NCI-H2196 (cell line): ENCODE data around the gene PRKCD.

ENCODE experiments used
- DNase-seq: peaks from one replicate; lab custom pipeline; 2025; ENCODE audit not compliant: unreplicated experiment; lab: John Stamatoyannopoulos, UW

Gene PRKCD

DNA sequence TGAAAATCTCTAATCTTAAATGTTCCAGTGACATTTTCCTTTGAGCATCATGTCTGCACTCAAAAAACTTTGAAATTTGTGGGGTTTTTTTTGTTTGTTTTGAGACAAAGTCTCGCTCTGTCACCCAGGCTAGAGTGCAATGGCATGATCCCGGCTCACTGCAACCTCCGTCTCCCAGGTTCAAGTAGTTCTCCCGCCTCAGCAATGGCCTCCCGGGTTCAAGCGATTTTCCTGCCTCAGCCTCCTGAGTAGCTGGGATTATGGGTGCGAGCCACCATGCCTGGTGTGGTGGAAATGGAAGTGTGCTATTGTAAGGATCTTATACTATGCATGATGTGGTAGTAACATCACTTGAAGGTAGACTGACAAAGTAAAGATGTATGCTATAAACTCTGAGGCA is 52.3 kb downstream of the PRKCD start:
- DNase-seq, result no peak

DNA sequence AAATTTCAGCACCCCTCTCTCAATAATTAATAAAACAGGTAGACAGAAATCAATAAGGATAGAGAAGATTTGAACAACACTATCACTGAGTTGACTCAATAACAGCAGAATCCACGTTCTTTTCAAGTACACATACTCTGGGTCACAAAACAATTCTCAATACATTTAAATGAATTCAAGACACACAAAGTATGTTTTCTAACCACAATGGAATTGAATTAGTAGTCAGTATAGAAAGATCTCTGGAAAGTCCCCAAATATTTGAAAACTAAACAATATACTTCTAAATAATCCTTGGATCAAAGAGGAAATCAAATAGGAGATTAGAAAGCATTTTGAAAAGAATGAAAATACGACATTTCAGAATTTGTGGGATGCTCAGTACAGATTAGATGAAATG is 54.8 kb downstream of the PRKCD start:
- DNase-seq, result no peak

DNA sequence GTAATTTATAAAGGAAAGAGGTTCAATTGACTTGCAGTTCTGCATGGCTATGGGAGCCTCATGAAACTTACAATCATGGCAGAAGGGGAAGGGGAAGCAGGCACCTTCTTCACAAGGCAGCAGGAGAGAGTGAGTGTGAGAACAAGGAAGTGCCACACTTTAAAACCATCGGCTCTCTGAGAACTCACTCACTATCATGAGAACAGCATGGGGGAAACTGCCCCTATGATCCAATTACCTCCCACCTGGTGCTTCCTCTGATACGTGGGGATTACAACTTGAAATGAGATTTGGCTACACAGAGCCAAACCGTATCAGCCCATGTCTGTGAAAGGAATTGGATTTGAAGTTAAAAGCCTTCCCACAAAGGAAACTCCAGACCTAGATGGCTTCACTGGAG is 55.7 kb downstream of the PRKCD start:
- DNase-seq, result no peak

DNA sequence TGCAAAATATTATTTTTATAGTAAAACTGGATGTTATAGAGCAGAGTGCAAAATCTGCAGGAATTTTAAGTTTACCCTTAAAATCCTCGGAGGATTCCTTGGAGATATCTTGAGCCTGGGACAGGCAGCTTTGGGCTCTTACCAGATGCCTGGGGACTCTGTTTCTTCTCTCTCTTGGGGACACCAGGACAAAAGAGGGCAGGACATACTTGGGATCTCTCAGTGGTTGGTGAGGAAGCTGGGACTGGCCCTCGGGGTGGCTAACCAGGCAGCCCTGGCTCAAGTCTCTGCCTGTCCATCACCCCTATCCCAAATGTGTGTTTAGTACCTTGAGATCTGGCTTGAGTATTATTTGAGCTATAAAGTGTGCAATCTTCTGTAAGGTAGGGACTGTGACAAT is 56.2 kb downstream of the PRKCD start:
- DNase-seq, result no peak

DNA sequence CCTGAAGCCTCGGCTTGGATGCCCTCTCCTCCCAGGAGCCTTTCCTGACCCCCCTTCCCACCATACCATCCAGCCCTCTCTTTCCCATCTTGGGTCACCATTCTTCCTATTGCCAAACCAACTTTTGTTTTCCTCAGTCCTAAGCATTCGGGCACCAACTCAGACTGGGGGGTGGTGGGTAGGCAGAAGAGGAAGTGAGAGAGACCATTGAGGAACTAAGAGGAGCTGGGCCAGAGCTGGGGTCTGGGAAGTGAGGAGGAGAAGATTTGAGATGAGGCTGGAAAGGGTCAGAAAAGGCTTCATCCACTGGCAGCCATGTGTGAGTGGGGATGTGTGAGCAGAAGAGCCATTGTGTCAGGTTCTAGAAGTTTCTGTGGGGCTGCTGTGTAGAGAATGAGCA is 57.1 kb downstream of the PRKCD start:
- DNase-seq, result no peak

DNA sequence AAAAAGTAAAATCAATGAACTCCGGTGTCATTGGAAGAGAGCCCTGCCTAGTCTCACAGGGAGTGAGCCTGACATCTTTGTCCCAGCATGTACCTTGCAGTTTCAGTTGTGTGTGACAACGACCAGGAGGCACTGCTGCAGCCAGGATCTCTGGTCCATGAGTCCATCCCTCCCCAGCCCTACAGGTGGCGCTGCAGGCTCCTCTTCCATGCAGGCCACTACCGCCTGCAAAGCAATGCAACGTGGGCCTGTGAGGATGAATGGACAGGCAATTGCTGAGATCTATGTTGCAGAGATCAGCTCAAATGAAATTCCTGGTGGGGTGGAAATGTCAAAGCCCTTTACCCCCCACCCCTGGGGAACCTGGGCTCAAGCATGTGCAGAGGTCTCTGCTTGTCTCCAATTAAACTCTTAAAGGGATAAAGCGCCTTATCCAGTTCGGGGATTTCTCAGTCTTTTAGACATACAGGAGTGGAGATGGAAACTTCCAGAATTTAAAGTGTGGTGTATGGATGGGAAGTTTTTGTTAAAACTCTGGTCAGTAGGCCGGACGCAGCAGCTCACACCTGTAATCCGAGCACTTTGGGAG is 59.0 kb downstream of the PRKCD start:
- DNase-seq, result peak; percentile 68

DNA sequence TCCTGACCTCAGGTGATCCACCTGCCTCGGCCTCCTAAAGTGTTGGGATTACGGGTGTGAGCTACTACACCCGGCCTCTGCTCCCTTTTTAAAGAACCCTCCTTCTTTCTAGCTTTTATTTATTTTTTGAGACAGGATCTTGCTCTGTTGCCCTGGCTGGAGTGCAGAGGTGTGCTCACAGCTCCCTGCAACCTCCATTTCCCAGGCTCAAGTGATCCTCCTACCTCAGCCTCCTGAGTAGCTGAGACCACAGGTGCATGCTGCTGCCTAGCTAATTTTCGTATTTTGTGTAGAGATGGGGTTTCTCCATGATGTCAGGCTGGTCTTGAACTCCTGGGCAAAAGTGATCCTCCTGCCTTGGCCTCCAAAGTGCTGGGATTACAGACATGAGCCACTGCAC is 60.3 kb downstream of the PRKCD start:
- DNase-seq, result no peak

DNA sequence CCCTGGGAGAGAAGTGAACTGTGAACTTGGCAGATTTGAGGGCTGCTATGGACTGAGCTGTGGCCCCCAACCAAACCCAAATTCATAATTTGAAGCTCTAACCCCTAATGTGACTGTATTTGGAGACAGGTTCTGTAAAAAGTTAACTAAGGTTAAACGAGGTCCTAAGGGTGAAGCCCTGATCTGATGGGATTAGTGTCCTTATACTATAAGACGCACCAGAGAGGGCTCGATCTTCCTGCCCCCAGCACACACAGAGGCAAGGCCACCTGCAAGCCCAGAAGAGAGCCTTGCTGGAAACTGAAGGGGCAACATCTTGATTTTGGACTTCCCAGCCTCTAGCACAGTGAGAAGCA is 60.8 kb downstream of the PRKCD start:
- DNase-seq, result no peak

DNA sequence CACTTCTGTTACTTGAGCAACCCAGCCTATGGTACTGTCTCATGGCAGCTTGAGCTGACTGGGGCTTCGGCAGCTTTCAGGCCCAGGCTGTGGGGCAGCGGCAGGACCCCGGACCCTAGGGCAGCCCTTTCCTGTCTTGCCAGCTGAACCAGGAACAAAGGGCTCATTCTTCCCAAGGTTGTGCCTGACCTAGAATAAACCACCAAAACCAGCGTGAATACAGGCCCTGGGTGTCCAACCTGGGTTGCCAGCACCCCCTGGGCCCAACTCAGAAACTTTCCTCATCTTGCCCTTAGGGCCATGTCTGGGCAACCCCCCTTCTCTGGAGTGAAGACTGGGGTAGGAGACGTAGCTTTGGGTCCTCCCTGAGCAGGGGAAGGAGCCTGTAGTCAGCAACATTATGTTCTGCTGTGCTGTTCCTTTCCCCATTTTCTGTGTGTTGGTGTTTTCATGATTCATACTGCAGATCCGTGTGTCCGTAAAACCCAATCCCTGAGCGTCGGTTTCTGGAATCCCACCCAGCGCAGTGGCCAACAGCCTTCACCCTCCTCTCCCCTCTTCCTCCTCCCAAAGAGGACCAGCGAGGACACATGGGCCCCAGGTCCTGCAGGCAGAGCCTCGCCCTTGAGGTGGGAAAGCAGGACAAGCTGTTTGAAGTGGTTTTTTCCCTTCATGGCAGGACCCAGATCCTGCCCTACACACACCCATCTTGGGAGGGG is 61.3 kb downstream of the PRKCD start:
- no peak for DNase-seq

DNA sequence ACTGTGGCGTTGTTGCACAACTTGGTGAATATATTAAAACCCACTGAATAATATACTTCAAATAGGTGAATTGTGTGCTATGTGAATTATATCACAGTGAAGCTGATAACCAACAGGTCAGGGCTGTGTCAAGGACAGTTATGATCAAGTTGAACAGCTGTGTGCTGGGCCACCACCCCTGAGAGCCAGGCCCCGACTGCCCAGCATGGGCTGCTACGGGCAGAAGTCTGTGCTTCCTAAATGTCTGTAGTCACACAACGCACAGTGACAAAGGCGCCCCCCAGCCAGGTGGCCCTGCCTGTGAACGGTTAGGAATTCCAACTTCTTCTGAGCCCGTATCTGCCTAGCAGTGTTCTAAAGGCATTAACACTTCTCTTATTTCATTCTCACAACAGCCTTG is 62.0 kb downstream of the PRKCD start:
- DNase-seq, result no peak

DNA sequence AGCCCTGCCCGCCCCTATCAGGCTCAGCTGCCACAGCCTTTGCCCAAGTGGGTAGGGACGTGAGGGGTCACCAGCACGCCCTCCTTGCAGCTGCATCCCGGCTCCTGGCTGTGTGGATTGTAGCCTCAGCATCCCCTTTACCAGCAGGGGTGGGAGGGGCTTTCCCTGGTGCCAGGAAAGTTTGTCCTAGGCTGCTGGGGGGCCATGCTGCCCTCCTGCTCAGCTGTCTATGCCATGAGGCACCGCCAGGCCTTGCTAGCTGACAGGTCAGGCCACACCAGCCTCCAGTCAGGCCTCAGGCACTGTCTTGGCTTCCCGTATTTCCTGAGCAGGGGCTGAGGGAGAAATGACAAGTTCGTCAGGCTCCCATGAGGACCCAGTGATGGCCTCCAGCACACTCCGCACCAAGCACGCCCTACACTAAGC is 62.5 kb downstream of the PRKCD start:
- no peak for DNase-seq

DNA sequence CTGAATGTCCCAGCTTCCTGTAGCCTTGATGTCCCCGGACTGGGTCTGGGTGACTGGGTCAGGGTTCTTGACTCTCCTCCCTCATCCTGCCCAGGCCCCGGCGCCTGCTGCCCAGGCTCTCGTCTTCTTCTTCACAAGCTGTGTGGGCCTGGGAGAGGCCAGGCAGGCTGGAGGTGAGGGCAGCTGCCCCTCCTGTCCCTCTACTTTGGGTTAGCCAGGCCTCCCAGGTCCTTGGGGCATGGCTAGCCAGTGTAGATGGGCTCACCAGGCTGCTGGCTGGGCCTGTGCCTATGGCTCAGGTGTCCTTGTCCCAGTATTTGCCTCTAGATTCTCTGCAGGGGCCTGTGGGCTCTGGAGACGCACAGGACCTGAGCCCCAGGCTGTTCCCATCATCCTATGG is 63.0 kb downstream of the PRKCD start:
- no peak for DNase-seq

DNA sequence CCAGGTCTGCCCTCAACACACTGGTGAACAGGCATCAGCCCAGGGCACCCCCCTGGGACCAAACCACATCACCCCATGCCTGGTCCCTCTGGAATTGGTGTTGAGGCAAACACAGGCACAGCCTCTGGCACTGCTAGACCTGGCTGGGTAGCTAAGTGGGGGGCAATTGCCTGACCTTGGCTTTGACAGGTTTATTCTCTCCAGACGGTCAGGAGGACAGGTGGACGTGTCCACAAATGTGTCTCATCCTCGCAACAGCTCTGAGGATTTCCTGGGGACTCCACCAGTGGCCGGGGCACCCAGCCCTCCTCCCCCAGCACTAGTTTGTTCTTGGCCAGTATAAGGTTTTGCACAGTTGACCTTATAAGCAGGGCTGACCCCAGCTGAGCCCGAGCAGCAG is 63.5 kb downstream of the PRKCD start:
- DNase-seq, result no peak

DNA sequence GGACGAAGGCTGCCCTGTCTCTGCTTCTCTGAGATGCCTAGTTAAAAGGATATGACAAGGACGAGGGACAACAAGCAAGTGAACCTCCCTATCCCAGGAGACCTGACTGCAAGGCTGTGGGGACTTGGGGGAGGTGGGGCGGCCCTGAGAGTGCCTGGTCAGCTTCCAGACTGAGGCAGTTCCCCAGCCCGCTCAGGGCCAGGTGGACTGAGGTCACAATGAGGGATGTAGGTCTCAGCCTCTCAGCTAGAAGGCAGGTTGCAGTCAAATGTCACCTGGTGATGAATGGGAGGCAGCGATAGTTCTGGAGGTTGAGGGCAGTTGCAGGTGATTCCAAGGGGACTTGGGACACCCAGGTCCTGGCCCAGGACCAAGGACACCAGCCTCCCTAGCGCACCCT is 64.2 kb downstream of the PRKCD start:
- DNase-seq, result no peak

DNA sequence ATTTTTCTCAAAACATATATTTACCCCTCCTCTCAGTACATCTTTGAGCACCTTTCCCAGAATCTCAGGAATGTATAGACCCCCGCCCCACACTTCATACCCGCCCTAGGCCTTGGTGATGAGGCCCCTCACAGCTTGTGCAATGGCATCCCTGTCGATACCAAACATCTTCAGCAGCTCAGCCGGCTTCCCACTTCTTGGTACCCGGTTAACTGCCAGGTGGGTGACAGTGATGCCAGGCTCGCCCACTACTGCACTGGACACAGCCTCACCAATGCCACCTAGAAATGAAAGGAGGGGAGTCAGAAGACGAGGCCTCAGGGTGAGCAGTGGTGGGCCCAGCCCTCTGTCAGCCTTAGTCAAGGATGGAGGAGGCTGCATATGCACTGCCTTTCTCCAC is 64.6 kb downstream of the PRKCD start:
- DNase-seq, result no peak

DNA sequence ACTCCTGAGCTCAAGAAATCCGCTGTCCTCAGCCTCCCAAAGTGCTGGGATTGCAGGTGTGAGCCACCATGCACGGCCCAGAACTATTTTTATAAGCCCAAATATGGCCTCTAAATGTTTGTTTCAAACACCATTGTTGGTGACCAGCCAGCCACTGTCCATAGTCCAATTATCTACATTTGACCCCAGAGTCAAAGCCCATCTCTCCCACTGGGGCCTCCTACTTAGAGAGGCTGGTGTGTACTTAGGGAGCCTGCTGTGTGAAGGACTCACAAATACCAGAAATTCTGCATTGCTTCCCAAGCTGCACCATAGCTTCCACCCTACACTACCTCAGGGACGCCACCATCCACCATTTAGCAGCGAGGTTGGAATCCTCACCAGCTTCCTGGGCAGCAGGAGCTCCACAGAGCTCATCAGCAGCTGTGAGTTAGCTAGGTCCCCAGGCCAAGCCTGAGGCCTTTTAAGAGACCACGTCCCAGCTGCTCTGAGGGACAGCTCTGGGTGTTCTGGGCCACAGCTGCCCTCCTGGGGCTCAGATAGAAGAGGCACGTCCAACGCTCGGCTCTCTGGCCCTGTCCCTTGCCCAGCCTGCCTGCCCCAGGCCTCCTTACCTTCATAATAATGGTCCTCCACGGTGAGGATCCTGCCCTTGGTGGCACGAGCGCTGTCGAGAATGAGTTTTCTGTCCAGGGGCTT is 65.3 kb downstream of the PRKCD start:
- no peak for DNase-seq

DNA sequence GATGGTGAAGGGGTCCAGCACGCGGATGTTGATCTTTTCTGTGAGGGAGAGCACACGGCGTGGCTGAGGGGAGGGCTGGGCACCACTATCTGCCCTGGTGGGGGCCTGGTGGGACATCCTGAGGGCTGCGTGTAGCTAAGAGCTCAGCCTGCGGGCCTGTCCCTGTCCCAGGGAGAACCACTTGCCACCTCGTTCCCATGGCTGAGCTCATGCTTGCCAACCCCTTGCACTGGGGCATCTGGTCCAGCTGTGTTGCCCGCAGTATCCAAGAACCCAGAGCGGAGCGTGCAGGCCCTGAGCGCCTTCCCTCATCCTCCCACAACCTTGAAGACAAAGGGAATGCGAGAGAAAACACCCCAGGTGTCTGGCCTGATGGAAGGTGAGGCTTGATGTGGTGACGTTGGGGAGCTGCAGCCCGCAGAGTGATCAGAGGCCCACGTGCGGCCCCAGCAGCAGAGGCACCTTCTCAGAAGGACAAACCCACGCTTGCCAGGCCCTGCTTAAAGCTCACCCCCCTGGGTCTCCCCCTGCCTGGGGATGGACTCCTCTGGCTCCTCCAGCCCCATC is 65.9 kb downstream of the PRKCD start:
- DNase-seq, result no peak

DNA sequence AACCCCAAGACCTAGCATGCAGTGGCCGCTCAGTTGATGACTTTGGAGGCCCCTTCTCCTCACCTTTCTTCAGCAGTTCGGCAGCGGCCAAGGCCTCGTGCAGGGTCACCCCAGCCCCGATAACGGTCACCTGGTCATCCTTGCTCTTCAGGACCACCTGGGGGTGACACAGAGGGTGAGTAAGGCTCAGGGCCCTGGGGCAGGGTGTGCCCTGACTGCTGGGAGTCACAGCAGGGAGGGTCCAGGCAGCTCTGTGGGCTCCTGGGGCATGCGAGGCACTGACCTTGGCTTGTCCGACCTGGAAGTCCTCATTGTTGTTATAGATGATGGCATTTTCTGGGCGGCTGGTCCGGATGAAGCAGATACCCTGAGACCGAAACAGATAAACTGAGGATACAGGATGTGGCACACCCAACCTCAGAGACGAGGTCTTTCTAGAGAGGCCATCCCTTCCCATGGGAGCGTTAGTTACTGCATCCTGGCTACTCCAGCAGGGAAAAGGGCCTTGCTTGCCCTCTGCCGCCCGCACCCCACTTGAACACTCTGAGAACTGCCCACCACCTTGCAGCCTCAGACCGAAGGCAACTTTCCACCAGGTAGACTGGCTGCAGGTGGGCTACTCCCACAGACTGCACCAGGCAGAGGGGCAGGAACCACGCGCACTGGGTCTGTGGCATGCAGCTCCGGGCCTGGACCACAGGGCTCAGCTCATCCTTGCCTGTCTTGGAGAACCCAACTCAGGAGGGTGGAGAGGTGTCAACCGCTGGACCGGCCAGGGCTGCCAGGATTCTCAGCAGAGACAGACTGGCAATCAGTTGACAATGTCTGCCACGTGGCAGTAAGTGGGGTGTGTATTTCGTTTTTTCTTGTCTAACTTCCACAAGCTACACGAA is 67.2 kb downstream of the PRKCD start:
- no peak for DNase-seq

DNA sequence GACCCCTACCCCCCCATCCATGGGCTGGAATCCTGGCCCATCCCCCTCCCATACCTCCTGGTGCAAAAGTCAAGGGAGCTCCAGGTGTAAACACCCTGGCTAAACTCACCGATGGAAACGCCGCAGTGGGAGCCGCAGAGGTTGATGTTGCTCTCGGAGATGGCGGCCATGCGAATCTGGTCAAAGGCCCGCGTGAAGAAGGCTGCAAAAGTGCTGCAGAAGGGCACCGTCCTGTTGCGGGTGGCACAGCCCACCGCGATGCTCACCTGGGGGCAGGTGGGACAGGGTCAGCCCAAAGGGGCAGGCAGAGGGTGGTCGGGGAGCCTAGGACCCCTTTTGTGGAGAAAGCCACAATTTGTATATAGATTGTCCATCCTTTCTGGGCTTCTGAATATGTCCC is 68.2 kb downstream of the PRKCD start:
- DNase-seq, result no peak

DNA sequence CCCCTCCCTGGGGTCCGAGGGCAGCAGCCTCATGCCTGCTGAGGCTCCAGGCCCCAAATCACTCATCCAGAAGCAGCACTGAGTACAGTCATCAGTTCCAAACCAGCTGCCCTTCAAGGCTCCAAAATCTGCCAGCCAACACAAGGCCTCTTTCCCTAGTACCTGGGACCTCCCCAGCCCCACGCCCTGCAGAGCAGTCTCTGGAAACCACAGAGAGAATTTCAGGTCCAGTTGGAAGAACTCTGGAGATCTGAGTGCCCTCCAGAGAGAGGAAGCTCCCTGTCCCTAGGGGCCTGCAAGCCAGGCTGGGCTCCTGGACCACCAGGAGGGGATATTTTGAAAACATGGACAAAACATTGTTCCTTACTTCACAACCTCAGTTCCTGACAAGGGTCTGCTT is 68.6 kb downstream of the PRKCD start:
- DNase-seq, result no peak

DNA sequence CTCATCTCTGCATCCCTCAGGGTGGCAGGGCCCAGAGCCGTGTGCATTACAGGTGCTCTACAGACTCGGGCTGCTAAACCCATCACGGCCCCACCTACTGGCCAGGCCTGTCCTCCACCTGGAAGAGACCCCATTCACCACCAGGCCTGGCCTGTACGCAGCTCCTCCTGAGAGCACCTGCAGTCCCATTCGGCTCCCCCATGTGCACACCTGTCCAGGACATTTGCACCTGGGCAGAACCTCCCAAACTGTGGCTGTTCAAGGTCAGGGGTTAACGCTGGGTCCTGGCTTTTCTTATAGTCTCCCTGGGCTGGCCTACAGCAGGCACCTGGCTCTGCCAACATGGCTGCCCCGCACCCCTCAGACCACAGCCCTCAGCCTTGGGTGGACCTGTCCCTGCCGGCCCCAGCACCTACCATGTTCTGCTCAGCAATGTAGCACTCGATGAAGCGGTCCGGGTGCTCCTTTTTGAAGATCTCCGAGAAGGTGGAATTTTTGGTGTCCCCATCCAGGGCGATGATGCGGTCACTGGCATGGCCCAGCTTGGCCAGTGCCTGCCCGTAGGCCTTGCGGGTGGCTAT is 69.1 kb downstream of the PRKCD start:
- DNase-seq, result no peak
